Neural cell (in vitro differentiated cells): ENCODE data around the gene CCND1. TPM values are rescaled to one million over a fixed set of nuclear protein-coding genes. Genes with fewer than 3 reads are reported as not detected.

ENCODE experiments used
- H2AFZ ChIP-seq: fragments of 200-600, 300-800 bp; sonication (generic), shearing (Covaris generic); 2 replicates; pipeline ENCODE4 v1.6.0; 2014; ENCODE audit warnings: low read depth, mild to moderate bottlenecking, antibody characterized with exemption, low read length, moderate library complexity
- H3F3A ChIP-seq: fragments of 200-600 bp; shearing (Covaris generic); 2 replicates; pipeline ENCODE4 v1.6.1; 2016; ENCODE audit warnings: mild to moderate bottlenecking, moderate library complexity, mixed read lengths, antibody characterized with exemption, low read length; ENCODE audit not compliant: insufficient read depth, poor library complexity, severe bottlenecking
- H3K27ac ChIP-seq: fragments of 200-600, 300-800 bp; sonication (generic), shearing (Covaris generic); 2 replicates; pipeline ENCODE4 v1.5.1; 2014; ENCODE audit warnings: mild to moderate bottlenecking, low read length, moderate library complexity
- H3K27me3 ChIP-seq: fragments of 300-800, 200-600 bp; sonication (generic), shearing (Covaris generic); 2 replicates; pipeline ENCODE4 v1.6.0; 2014; ENCODE audit warnings: mild to moderate bottlenecking, low read depth, low read length, moderate library complexity; ENCODE audit not compliant: insufficient read depth
- H3K36me3 ChIP-seq: fragments of 300-800, 200-600 bp; sonication (generic), shearing (Covaris generic); 2 replicates; pipeline ENCODE4 v1.5.1; 2014; ENCODE audit warnings: mild to moderate bottlenecking, antibody characterized with exemption, low read length, moderate library complexity; ENCODE audit not compliant: insufficient read depth
- H3K4me2 ChIP-seq: fragments of 300-800, 200-600 bp; sonication (generic), shearing (Covaris generic); 2 replicates; pipeline ENCODE4 v1.6.0; 2014; ENCODE audit warnings: mild to moderate bottlenecking, low read length
- H3K4me3 ChIP-seq: fragments of 300-800, 200-600 bp; sonication (generic), shearing (Covaris generic); 2 replicates; pipeline ENCODE4 v1.5.1; 2014; ENCODE audit warnings: mild to moderate bottlenecking, low read length, moderate library complexity
- H3K79me2 ChIP-seq: fragments of 200-600 bp; shearing (Covaris generic); replicated peaks from 2 replicates; pipeline ENCODE4 v1.6.0; 2014; ENCODE audit warnings: mild to moderate bottlenecking, low read length, moderate library complexity; ENCODE audit not compliant: insufficient read depth
- H3K9ac ChIP-seq: fragments of 300-800, 200-600 bp; sonication (generic), shearing (Covaris generic); 2 replicates; pipeline ENCODE4 v1.6.1; 2016; ENCODE audit warnings: mild to moderate bottlenecking, low read length, mixed read lengths
- H3K9me2 ChIP-seq: fragments of 200-600 bp; shearing (Covaris generic); 2 replicates; pipeline ENCODE4 v1.6.1; 2016; ENCODE audit warnings: mild to moderate bottlenecking, low read length, mixed read lengths; ENCODE audit not compliant: insufficient read depth
- H3K9me3 ChIP-seq: fragments of 200-600, 300-800 bp; sonication (generic), shearing (Covaris generic); 2 replicates; pipeline ENCODE4 v1.6.1; 2016; ENCODE audit warnings: mild to moderate bottlenecking, mixed run types, low read length, moderate library complexity, mixed read lengths
- H4K20me1 ChIP-seq: fragments of 200-600 bp; shearing (Covaris generic); 2 replicates; pipeline ENCODE4 v1.6.1; 2016; ENCODE audit warnings: mild to moderate bottlenecking, mixed run types; ENCODE audit not compliant: insufficient read depth
- CTCF ChIP-seq: fragments of 450-650 bp; IDR thresholded peaks from 2 replicates; pipeline ENCODE4 v1.5.1; 2014; ENCODE audit warnings: antibody characterized with exemption, mild to moderate bottlenecking, moderate library complexity; ENCODE audit not compliant: poor library complexity, severe bottlenecking
- EP300 ChIP-seq: fragments of 450-650 bp; conservative IDR thresholded peaks from 2 replicates; pipeline ENCODE4 v1.6.1; 2014; ENCODE audit warnings: antibody characterized with exemption, mild to moderate bottlenecking, moderate library complexity; ENCODE audit not compliant: poor library complexity, severe bottlenecking
- EZH2 ChIP-seq: fragments of 200-600, 300-800 bp; shearing (Covaris generic), sonication (generic); IDR thresholded peaks from 2 replicates; pipeline ENCODE4 v1.6.1; 2014; ENCODE audit warnings: antibody characterized with exemption, low read length, borderline replicate concordance, mild to moderate bottlenecking; ENCODE audit not compliant: insufficient read depth, poor library complexity, severe bottlenecking
- MXI1 ChIP-seq: fragments of 450-650 bp; conservative IDR thresholded peaks from 2 replicates; pipeline ENCODE4 v1.6.1; 2014; ENCODE audit warnings: antibody characterized with exemption, mild to moderate bottlenecking; ENCODE audit not compliant: poor library complexity, severe bottlenecking
- POLR2AphosphoS5 ChIP-seq: IDR thresholded peaks from 2 replicates; pipeline ENCODE4 v1.6.1; 2012
- RAD21 ChIP-seq: fragments of 450-650 bp; conservative IDR thresholded peaks from 2 replicates; pipeline ENCODE4 v1.6.1; 2014; ENCODE audit warnings: antibody characterized with exemption, mild to moderate bottlenecking, moderate library complexity
- SMC3 ChIP-seq: fragments of 450-650 bp; conservative IDR thresholded peaks from 2 replicates; pipeline ENCODE4 v1.6.1; 2014; ENCODE audit warnings: antibody characterized with exemption, mild to moderate bottlenecking, moderate library complexity; ENCODE audit not compliant: poor library complexity
- TAF1 ChIP-seq: IDR thresholded peaks from 2 replicates; pipeline ENCODE4 v1.6.1; 2012; ENCODE audit warnings: low read depth
- polyA plus RNA-seq: library from polyadenylated mRNA; depleted of rRNA; stranded (reverse); fragments of >200 nt; gene quantifications from 2 replicates; pipeline ENCODE4 v1.2.3, GENCODE V29; 2014
- TF ChIP-seq, protein P1 (sequence below): IDR thresholded peaks from 2 replicates; pipeline ENCODE4 v1.6.1; 2012; ENCODE audit warnings: borderline replicate concordance

CCND1 gene
- polyA plus RNA-seq, 1 donor from 2014 or later, result 2.7 TPM

DNA sequence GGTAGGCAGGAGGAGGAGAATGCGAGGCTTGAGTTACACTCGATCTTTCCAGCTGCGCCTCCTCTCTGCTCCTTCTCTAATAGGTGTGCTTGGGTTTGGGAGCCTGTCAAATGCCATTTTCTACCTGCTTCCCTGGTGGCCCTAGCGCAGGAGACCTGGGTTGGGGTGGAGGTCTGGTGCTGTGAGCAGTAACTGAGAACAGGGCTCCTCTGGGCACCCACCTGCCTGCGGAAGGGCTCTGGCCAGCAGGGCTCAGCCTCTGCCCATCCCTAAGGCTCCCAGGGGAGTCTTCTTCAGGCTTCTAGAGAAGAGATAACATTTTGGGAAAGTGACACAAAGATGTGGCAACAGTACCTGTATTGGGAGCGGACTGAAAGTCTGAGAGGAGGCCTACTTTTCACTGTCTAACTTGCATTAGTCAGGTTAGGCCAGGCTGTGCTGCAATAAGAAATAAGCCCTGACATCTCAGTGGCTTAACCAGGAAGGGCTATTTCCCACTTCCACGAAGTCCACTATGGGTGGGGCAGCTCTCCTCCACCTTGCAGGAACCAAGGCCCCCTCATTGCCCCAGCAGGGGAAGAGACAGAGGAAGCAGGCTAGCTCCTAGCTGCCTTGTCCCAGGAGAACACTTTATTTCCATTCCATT, 41.8 kb downstream of the CCND1 start:
- H3K9me3 ChIP-seq, result no peaks in the 10 kb centered on the region
- no peak overlapping the region for H3K4me3 ChIP-seq
- no peaks in the 10 kb centered on the region for H4K20me1 ChIP-seq
- H3K4me2 ChIP-seq, result no peak overlapping the region
- no peaks in the 10 kb centered on the region for H3K9me2 ChIP-seq
- no peak overlapping the region for H2AFZ ChIP-seq
- H3K27me3 ChIP-seq, result peaks cover 5% of the 10 kb centered on the region
- H3K36me3 ChIP-seq, result no peaks in the 10 kb centered on the region
- no peaks in the 10 kb centered on the region for H3K79me2 ChIP-seq
- no peak overlapping the region for H3K9ac ChIP-seq
- H3F3A ChIP-seq, result no peaks in the 10 kb centered on the region
- no peak overlapping the region for H3K27ac ChIP-seq
- TF ChIP-seq POLR2AphosphoS5, result no peak
- TF ChIP-seq, protein P1, sequence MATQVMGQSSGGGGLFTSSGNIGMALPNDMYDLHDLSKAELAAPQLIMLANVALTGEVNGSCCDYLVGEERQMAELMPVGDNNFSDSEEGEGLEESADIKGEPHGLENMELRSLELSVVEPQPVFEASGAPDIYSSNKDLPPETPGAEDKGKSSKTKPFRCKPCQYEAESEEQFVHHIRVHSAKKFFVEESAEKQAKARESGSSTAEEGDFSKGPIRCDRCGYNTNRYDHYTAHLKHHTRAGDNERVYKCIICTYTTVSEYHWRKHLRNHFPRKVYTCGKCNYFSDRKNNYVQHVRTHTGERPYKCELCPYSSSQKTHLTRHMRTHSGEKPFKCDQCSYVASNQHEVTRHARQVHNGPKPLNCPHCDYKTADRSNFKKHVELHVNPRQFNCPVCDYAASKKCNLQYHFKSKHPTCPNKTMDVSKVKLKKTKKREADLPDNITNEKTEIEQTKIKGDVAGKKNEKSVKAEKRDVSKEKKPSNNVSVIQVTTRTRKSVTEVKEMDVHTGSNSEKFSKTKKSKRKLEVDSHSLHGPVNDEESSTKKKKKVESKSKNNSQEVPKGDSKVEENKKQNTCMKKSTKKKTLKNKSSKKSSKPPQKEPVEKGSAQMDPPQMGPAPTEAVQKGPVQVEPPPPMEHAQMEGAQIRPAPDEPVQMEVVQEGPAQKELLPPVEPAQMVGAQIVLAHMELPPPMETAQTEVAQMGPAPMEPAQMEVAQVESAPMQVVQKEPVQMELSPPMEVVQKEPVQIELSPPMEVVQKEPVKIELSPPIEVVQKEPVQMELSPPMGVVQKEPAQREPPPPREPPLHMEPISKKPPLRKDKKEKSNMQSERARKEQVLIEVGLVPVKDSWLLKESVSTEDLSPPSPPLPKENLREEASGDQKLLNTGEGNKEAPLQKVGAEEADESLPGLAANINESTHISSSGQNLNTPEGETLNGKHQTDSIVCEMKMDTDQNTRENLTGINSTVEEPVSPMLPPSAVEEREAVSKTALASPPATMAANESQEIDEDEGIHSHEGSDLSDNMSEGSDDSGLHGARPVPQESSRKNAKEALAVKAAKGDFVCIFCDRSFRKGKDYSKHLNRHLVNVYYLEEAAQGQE, result no peak
- no peak for TF ChIP-seq EP300
- no peak for TF ChIP-seq MXI1
- no peak for TF ChIP-seq EZH2
- TF ChIP-seq RAD21, result no peak
- no peak for TF ChIP-seq SMC3
- no peak for TF ChIP-seq TAF1
- TF ChIP-seq CTCF, result no peak

DNA sequence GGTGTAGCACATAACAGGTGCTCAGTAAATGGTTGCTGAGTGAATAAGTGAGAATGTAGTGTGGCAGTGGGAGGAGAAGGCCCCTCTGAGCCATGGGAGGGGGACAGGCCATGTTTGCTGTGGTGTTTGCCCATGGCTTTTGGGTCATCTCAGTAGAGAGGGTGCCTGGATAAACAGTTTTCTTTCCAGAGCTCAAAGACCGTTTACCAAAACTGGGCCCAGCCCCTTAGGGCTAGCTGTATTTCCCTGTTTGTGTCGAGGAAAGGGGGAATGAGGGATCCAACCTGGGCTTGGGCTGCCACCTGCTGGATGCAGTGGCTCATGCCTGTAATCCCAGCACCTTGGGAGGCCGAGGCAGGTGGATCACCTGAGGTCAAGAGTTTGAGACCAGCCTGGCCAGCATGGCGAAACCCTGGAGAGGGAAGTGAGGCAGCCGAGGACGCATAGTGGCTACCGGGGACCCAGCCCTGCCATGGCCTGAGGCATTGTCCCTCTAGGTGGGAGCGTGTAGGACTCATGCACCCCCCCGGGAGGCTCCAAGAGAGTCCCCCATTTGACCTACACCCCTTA, 42.9 kb downstream of the CCND1 start:
- no peaks in the 10 kb centered on the region for H3F3A ChIP-seq

More for the DNA sequence above, 42.9 kb downstream of the CCND1 start:
- H2AFZ ChIP-seq, result no peak overlapping the region
- no peaks in the 10 kb centered on the region for H3K9me2 ChIP-seq
- no peaks in the 10 kb centered on the region for H3K36me3 ChIP-seq
- no peak overlapping the region for H3K4me3 ChIP-seq
- H3K27ac ChIP-seq, result no peak overlapping the region
- no peak overlapping the region for H3K4me2 ChIP-seq
- no peaks in the 10 kb centered on the region for H4K20me1 ChIP-seq
- no peak overlapping the region for H3K9ac ChIP-seq
- H3K79me2 ChIP-seq, result no peaks in the 10 kb centered on the region
- H3K9me3 ChIP-seq, result no peaks in the 10 kb centered on the region
- TF ChIP-seq POLR2AphosphoS5, result no peak
- TF ChIP-seq TAF1, result no peak
- no peak for TF ChIP-seq EZH2
- no peak for TF ChIP-seq CTCF
- TF ChIP-seq, protein P1, result no peak
- TF ChIP-seq SMC3, result no peak
- no peak for TF ChIP-seq MXI1
- TF ChIP-seq RAD21, result no peak
- peaks cover 5% of the 10 kb centered on the region for H3K27me3 ChIP-seq
